ENCODE data around the gene GOLGA6A.
A peak's percentile ranks its signal among the peaks of the same experiment; 100 is the strongest.

The GOLGA6A gene

DNA sequence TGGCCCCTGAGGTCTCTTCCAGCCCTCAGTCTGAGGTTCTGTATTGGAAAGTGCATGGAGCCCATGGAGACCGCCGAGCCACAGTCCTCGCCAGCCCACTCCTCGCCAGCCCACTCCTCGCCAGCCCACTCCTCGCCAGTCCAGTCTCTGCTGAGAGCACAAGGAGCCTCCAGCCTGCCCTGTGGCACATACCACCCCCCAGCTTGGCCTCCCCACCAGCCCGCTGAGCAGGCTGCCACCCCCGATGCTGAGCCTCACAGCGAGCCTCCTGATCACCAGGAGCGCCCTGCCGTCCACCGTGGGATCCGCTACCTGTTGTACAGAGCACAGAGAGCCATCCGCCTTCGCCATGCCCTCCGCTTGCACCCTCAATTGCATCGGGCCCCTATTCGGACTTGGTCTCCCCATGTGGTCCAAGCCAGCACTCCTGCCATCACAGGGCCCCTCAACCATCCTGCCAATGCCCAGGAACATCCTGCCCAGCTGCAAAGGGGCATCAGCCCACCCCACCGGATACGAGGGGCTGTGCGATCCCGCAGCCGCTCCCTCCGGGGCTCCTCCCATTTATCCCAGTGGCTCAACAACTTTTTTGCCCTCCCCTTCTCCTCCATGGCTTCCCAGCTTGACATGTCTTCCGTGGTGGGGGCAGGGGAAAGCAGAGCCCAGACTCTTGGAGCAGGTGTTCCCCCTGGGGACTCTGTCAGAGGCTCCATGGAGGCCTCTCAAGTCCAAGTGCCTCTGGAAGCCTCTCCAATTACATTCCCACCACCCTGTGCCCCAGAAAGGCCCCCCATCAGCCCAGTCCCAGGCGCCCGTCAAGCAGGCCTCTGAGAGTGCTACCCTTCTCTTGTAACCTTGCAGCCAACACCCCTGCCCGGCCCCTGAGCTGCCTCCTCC lies 47.0 kb downstream of the GOLGA6A start:
- no peak for DNase-seq

DNA sequence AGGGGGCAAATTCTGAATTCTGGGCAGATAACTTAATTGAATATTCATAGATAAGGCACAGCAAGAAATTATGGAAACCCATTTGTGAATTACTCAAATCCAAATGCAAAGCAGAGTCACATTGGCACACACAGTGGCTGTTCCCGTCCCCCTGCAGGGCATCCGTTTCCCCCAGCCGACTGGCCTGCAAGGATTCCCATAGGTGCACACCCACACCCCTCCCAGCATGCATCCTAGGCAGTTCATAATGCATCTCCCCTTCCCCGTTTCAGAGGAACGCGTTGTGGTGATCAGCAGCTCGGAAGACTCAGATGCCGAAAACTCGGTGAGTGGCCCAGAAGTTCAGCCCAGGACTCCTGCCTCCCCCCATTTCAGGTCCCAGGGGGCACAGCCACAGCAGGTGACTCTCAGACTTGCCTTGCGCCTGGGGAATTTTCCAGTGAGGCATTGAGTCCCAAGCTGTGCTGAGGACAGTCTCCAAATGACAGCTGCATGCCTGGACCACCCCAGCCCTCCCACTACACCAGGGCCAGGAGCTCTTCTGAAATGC lies 48.1 kb downstream of the GOLGA6A start:
- no peak for DNase-seq

DNA sequence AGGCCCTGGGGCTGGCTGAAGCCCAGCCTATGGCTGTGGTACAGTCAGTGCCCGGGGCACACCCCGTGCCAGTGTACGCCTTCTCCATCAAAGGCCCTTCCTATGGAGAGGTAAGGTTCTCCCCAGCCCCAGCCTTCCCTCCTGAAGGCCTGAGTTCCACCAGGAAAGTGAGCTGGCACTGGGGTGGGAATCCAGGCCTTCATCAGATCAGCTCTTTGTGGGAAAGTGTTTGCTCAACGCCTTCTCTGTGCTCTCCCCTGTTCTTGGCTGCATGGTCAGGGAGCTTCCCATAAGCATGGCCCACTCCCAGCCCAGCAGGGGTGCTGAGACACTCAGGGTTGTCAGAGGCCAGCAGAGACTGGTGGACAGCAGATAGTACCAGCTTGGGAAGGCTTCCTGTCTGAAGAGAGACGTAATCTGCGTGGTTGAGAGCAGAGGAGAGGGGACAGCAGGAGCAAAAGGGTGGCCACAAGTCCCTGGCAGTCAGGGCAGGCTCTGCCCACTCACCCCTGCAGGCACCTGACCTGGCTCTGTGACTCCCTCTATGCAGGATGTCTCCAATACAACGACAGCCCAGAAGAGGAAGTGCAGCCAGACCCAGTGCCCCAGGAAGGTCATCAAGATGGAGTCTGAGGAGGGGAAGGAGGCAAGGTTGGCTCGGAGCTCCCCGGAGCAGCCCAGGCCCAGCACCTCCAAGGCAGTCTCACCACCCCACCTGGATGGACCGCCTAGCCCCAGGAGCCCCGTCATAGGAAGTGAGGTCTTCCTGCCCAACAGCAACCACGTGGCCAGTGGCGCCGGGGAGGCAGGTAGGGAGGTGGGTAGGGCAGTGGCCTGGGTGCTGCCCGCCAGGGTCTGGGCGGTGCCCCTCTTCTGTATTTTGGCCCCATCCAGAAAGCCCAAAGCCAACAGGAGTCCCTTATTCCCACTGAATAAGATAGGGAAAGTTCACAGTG lies 49.5 kb downstream of the GOLGA6A start:
- DNase-seq: peak in 1 of 2 experiments; percentile 9

DNA sequence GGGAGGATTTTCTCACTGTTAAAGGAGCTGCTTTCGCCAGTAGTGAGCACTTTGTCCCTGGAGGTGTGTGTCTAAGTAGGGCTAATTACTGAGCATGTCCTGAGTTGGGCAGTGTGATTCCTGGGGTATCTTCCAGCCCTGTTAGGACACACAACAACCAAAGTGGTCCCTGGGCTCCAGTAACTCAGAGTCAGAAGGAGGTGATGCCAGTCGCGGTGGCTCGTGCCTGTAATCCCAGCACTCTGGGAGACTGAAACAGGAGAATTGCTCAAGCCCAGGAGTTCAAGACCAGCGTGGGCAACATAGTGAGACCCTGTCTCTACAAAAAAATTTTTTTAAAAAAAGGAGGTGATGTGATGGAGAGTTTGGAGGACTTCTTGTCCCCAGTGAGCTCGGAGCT lies 50.3 kb downstream of the GOLGA6A start:
- DNase-seq: no peak

DNA sequence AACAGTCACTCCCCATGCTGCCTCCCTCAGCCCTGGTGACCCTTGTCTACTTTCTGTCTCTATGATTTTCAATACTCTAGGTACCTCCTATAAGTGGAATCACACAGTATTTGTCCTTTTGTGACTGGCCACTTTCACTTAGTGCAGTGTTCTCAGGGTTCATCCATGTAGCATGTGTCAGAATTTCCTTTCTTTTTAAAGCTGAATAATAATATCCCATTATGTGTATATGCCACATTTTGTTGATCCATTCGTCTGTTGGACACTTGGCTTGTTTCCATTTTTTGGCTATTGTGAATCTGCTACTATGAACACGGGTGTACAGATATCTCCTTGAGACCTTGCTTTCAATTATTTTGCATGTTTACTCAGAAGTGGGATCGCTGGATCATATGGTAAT lies 53.7 kb downstream of the GOLGA6A start:
- no peak for DNase-seq

DNA sequence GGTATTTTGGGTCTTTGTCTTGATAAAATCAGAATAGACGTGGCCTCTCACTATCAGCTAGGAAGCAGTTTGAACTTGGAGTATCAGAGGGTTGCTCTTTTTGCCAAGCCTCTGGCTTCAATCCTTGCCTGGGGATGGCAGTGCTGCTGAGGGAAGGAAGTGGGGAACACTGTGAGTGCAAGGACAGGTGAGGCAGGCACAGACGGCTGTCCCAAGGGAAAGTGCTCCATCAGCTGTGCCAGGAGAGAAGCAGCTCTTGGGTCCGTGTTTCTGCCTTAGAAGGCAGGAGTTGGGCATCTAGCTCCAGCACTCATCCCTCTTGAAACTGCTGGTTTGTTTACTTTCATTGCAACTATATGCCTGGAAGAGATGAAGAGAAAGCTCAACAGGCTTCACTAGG lies 54.7 kb downstream of the GOLGA6A start:
- DNase-seq: no peak

DNA sequence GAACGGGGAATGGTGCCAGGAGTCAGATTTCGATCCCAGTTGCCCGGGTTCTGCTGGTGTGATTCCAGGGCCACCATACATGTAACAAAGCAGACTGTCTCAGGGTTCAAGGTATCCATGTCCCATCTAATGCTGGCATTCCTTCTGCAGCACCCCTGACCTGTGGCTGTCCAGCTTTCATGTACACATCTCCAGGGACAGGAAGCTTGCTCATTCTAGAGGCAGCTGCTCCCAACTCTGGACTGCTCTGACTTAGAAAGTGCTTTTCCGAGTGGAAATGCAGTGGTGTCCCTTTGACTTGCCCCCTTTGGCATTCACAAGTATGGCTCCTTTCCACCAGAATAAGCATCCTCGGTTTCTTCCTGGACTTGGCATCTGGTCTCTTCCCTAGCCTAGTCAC lies 56.9 kb downstream of the GOLGA6A start:
- DNase-seq: no peak

DNA sequence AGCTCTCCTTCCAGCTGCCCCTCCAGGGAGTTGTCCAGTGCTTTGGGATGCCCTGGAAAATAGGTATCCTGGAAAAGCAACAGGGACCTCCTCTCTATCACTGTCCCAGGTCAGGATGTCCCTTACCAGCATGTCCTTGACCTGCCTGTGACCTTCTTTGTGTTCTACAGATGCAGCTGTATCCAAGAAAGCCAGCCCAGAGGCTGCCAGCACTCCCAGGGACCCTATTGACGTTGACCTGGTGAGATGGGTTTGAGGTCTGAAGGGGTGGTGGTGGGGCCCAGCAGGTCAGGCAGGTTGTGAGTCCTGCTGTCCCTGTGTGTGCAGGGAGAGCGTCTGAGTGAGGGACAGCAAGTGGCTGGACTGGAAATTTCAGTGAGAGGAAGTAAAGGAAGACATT lies 57.7 kb downstream of the GOLGA6A start:
- DNase-seq: no peak

DNA sequence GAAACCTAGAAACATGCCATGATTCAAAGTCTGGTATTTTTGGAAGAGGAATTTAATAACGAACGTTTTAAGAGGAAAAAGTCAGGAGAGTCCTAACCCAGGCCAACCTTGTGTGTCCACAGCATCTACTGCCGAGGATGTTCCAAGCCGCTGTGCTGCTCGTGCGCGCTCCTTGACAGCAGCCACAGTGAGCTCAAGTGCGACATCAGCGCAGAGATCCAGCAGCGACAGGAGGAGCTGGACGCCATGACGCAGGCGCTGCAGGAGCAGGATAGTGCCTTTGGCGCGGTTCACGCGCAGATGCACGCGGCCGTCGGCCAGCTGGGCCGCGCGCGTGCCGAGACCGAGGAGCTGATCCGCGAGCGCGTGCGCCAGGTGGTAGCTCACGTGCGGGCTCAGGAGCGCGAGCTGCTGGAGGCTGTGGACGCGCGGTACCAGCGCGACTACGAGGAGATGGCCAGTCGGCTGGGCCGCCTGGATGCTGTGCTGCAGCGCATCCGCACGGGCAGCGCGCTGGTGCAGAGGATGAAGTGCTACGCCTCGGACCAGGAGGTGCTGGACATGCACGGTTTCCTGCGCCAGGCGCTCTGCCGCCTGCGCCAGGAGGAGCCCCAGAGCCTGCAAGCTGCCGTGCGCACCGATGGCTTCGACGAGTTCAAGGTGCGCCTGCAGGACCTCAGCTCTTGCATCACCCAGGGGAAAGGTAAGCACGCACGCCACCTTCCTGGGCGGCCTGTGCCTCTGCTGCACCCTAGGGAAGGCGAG lies 59.5 kb downstream of the GOLGA6A start:
- DNase-seq: no peak
